ENCODE results near the gene EBNA1BP2.
"Not testable (repeated sequence)": the region's sequence is repeated elsewhere in the genome, so short reads cannot be mapped to it uniquely, and the experiment has no call there.

DNA sequence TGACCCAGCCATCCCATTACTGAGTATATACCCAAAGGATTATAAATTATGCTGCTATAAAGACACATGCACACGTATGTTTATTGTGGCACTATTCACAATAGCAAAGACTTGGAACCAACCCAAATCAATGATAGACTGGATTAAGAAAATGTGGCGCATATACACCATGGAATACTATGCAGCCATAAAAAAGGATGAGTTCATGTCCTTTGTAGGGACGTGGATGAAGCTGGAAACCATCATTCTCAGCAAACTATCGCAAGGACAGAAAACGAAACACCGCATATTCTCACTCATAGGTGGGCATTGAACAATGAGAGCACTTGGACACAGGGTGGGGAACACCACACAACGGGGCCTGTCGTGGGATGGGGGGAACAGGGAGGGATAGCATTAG is 36.2 kb upstream of the EBNA1BP2 start:
- TF ChIP-seq, protein P1, sequence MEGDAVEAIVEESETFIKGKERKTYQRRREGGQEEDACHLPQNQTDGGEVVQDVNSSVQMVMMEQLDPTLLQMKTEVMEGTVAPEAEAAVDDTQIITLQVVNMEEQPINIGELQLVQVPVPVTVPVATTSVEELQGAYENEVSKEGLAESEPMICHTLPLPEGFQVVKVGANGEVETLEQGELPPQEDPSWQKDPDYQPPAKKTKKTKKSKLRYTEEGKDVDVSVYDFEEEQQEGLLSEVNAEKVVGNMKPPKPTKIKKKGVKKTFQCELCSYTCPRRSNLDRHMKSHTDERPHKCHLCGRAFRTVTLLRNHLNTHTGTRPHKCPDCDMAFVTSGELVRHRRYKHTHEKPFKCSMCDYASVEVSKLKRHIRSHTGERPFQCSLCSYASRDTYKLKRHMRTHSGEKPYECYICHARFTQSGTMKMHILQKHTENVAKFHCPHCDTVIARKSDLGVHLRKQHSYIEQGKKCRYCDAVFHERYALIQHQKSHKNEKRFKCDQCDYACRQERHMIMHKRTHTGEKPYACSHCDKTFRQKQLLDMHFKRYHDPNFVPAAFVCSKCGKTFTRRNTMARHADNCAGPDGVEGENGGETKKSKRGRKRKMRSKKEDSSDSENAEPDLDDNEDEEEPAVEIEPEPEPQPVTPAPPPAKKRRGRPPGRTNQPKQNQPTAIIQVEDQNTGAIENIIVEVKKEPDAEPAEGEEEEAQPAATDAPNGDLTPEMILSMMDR (IDR thresholded peaks at IDR 0.05): not testable (repeated sequence)
- not testable (repeated sequence) for TF ChIP-seq ZFX (IDR thresholded peaks at IDR 0.05; ENCODE audit: borderline replicate concordance)
